MM.1S (cell line): ENCODE measurements around the gene PSAT1.

Source experiments
- CTCF ChIP-seq: fragments of 300-600 bp; sonication (generic); IDR thresholded peaks from 2 replicates; pipeline ENCODE4 v1.5.1; 2016; ENCODE audit warnings: antibody characterized with exemption, low read length, mixed read lengths
- EZH2 ChIP-seq: fragments of 300-600 bp; sonication (generic); optimal IDR thresholded peaks from 2 replicates; pipeline ENCODE3; 2017; ENCODE audit warnings: low read depth, mild to moderate bottlenecking, antibody characterized with exemption, low read length, mixed read lengths
- EZH2phosphoT487 ChIP-seq: fragments of 300-600 bp; sonication (generic); IDR thresholded peaks from 2 replicates; pipeline ENCODE4 v1.6.1; 2018; ENCODE audit warnings: antibody characterized with exemption, low read length

GRCh38 chr9:78249542-78249941, 47.4 kb upstream of the PSAT1 start:
- TF ChIP-seq CTCF (no peak), EZH2 (no peak), EZH2phosphoT487 (no peak)
